NCI-H524 treated with DMSO at 0.1 percent for 48 hours (cell line): ENCODE results near the gene SLC43A2.

Experiments used
- DNase-seq: peaks from one replicate; lab custom pipeline; 2025; lab: John Stamatoyannopoulos, UW

Gene SLC43A2

GRCh38 chr17:1623057-1623630 lies 5.5 kb downstream of the SLC43A2 start:
- no peak for DNase-seq

DNA sequence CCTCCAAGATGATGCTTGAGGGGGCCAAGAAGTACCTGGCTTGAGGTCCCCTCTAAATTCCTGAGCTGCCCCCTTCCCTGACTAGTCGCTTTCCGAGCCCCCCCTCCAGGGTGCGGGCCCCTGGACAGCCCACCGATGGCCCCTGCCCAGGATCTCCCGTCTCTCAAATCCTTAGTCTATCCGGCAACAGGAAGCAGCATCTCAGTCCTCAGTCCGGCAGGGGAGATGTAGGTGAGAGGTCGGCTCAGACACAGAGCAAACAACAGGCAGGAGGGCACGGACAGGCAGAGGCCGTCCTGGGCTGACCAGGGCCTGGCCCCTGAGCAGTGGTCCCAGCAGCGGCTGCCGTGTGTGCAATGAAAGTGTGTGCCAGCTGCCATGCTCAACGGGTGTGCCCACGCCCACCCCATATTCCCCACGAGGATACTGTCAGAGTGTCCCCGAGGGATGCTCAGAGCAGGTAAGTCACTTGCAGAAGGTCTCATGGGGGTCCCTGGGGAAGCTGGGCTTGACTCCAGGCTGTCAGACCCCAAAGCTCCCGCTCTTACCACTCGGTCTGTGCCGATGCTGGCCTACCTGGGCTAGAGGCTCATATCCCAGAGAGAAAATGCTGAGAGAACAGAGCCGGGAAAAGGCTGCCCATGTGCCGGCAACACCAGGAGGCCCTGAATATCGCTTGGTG lies 7.2 kb downstream of the SLC43A2 start:
- DNase-seq = no peak

GRCh38 chr17:1620486-1620885 lies 8.1 kb downstream of the SLC43A2 start:
- DNase-seq = no peak

DNA sequence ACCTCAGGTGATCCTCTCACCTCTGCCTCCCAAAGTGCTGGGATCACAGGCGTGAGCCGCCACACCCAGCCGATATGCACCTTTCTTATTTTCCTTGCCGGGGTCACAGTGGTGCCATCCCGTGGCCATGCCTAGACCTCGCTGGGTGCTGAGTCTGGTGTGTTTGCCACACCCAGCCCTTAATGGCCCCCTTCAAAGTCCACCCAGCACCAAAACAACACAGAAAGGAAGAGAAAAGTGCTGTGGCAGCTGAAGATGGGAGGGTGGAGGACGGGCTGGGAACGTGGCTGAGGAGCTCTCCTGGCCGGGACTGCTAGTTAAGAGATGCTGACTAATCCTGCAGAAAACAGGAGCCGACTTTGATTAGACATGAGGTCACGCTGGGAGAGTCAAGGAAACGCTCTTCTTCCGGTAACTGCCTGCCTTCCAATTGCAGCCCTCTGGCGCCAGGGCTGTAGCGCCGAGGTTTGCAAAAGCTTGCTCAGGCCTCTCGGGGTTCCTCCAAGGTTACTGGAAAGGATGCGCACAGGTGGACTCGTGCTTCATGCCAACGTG lies 10.9 kb downstream of the SLC43A2 start:
- no peak for DNase-seq

GRCh38 chr17:1616101-1616500 lies 12.5 kb downstream of the SLC43A2 start:
- DNase-seq = no peak

- no peak for DNase-seq
Observed at GRCh38 chr17:1612400-1612799, 16.2 kb downstream of the SLC43A2 start.

GRCh38 chr17:1611715-1612114 lies 16.9 kb downstream of the SLC43A2 start:
- no peak for DNase-seq

DNA sequence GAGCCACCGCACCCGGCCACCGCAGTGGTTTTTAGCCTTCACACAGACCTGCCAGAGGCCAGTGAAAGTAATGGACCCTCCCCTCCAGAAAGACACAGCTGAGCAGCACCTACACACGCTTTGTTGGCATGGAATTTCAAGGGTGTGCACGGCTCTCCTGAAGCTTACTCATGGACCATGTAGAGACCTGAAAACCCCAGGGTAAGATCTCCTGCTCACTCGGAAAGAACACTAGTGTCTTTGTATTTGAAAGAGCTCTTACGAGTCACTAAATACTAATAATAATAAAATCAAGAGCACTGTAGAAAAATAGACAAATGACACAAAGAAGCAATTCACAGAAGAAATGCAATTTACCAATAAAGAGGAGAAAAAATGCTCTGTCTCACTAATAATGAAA lies 20.0 kb downstream of the SLC43A2 start:
- DNase-seq = no peak

GRCh38 chr17:1607971-1608320 lies 20.7 kb downstream of the SLC43A2 start:
- DNase-seq = no peak

DNA sequence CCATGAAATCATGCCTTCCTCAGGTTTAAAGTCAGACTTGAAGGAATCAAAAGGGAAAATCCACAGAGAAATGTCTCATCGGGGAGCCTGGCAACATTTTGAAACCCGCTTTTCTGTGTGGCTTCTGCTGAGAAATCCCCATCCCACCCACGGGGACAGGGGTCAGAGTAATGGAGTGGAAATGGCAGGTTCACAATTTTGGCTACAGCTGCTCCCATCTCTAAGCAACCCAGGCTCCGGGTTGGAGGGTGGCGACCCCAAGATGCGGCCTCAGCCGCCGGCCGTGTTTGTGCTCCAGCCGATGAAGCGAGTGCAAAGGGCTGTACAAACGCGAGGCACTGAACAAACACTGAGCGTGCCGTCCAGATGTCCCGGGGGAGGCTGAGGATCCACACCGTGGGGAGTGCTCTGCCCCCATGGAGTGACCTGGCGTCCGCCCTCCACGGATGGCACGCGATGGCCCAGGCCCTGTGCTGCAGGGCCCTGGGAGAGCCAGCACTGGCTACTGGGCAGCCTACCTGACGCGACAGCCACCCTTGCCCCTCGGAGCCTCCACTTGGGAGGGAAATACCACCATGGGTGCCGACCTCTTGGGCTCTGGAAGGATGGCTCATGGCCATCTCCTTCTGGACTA lies 22.2 kb downstream of the SLC43A2 start:
- DNase-seq = no peak

DNA sequence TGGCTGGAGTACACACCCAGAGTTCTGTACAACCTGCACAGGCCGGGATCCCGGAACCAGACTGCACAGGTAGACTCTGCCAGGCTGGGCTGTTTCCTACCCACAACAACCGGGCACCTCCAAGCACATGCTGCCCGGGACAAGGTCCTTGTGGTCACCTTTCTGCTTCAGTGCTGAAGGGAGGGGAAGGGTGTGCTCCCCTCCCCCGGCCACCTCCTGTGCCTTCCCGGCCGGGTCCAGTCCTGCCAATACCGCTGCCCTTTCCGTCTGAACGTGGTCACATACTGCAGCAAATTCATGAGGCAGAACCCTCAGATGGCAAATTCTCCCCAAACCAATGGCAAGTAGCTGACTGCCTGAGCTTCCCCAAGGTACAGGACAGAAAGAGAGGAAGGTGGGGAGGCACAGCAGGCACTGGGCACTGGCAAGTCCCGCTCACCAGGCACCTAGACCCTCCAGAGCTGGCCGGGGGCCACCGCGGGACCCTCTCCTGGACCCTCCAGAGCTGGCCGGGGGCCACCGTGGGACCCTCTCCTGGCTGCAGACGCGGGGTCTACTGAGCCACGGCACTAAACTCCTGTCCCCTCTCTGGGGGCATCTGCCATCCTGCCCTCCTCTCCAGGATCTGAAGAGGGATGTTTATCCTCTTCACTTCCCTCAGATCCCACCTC lies 22.8 kb downstream of the SLC43A2 start:
- DNase-seq = no peak

DNA sequence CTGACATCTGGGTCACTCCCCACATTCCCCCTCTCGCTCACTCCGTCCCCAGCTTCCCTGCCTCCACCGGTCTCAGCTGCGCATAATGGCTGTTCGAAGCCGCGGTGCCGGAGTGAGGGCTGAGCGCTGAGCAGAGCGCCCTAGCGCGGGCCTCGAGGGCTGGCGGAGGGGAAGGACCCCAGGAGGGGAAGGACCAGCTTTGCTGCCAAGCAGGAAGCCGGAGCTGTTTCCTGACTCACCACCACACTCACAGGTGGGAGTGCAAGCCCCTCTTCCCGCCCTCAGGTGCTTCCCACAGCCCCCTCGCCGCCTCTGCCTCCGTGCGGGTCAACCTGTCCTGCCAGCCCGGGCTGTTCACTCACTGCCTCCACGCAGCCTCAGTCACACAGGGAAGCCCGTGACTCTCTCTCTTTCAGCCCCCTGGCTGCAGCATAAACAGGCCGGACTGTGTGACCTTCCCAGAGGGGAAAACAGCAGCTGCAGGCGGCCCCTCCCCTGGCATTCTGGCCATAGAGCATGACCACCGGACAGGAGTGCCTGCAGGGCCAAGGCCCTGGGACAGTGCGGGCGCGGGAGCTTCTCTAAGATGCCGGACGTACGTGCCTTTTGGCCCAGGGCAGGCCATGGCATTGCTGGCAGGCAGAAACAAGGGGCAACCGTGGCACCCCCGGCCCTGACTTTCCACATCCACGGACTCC lies 23.7 kb downstream of the SLC43A2 start:
- no peak for DNase-seq

- no peak for DNase-seq
Observed at GRCh38 chr17:1601571-1601970, 27.1 kb downstream of the SLC43A2 start.

- DNase-seq = no peak
Observed at GRCh38 chr17:1598399-1599095, 30.1 kb downstream of the SLC43A2 start.

- no peak for DNase-seq
Observed at GRCh38 chr17:1597861-1598342, 30.7 kb downstream of the SLC43A2 start.

DNA sequence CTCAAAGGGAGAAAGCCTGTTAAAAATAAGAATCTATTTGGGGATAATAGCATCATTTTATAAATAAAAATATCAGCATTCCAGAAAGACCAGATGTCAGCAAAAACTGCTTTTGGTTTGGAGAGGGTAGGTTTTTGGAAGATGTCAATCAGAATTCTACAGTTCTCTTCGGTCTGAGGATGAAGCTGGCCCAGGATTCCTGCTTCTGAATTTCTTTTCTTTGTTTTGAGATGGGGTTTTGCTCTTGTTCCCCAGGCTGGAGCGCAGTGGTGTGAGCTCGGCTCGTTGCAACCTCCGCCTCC lies 35.1 kb downstream of the SLC43A2 start:
- no peak for DNase-seq

GRCh38 chr17:1592751-1593629 lies 35.6 kb downstream of the SLC43A2 start:
- no peak for DNase-seq

GRCh38 chr17:1591474-1592090 lies 37.1 kb downstream of the SLC43A2 start:
- no peak for DNase-seq

DNA sequence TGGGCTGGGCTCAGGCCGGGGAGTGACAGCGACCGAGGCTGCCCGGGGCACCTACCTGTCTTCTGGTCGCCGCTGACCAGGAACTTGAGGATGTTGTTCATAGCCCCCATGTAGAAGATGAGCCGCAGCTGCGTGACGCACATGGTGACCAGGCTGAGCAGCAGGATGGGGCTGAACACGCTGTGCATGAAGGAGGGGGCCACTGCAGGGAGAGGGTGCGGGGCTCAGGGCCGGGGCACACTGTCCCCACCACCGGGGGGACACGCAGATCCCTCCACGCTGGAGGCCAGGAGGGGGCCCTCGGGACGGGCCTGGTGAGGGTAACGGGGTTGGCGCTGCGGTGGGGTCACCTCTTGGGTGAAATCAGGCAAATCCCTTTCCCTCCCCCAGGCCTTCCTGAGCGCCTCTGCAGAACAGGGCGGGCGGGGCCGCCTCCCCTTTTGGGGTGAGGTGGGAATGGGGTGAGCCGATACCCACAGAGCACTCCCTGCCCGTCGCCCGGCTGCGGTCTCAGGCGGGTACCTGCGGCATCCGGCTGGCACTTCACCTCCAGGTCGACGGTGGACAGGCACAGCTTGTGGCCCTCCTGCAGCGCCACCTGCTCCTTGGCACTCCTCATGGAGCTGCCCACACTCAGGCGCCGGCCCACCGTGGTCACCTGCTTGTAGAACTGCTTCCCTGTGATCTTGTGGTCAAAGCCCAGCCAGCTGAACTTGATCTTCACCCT lies 37.7 kb downstream of the SLC43A2 start:
- no peak for DNase-seq
